ENCODE measurements around the gene PPP1R15B.

PPP1R15B gene

GRCh38 chr1:204420039-204421004 lies 8.7 kb upstream of the PPP1R15B start:
- DNase-seq (ENCODE audit: low spot score), result no peak

DNA sequence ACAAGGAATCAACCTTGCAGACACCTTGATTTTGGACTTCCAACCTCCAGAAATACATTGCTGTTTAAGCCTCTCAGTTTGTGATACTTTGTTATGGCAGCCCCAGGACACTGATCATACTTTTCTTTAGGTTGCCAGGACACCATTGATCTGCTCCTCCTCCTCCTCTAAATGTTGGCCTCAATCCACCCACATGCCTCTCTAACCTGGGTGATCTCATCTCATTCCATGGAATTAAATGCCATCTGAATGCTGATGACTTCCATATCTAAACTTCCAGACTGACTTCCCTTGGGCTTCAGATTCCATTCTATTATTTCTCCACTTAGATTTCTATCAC lies 7.4 kb upstream of the PPP1R15B start:
- DNase-seq (ENCODE audit: low spot score), result no peak

DNA sequence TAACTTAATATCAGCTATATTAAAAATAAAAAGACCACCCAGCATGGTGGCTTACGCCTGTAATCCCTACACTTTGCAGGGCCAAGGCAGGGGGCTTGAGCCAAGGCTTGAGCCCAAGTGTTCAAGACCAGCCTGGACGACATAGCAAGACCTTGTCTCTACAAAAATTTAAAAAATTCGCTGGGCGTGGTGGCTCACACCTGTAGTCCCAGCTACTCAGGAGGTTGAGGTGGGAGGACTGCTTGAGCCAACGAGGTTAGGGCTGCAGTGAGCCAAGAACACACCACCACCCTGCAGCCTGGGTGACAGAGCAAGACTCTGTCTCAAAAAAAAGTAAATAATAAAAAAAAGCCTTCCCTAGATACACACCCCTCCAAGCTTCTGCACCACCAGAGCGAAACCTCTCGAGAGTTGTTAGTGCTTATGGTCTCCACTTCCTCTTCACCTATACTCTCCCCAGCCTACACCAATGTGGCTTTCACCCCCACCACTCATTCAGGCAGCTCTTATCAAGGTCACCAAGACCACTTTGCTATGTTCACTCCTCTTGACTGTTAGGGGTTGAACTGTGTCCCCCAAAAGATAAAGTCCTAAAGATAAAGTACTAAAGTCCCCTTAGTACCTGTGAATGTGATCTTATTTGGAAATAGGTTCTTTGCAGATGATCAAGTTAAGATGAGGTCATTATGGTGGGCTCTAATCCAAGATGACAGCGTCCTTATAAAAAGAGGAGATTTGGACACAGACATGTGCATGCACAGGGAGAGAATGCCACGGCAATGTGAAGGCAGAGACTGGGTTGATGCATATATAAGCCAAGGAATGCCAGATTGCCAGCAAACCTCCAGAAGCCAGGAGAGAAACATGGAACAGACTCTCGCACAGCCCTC lies 6.8 kb upstream of the PPP1R15B start:
- DNase-seq (ENCODE audit: low spot score), result no peak

DNA sequence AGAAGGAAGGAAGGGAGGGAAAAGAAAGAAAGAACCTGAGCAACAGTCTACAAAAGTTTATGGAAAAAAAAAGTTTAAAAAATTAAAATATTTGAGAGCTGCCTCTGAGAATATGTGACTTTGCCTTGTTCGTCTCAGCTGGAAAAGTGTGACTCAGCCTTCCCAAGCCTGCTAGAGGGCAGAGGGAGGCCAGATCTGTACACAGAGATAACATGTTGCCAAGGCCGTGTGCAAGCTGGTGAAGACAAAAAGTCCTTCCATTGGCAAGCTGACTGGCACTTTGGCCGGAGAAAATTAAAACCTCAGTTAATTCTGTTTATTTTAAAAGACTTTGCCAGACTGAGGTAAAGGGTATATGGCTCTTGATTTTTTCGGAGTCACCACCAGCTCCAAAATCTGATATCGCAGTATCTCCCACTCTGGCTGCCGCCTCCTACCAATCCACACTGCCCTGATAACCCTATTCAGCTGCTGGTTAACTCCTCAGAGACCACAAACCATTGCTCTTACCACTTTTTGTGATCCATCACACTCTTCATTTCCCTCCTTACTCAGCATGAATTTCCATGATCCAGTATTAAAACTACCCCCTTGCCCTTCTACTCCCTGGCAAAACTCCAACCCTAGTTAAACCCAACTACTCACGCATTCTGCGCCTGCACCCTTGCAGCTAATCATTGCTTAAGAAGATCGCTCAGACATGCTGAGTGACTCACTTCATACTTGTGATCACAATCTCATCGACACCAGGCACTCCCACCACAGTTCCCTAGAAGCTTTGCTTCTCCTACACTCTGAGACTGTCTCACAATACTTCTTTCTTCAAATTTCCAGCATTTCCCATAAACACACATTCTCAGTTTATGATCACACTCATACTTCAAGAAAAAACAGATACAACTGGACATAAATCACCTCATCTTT lies 5.7 kb upstream of the PPP1R15B start:
- no peak for DNase-seq (ENCODE audit: low spot score)

DNA sequence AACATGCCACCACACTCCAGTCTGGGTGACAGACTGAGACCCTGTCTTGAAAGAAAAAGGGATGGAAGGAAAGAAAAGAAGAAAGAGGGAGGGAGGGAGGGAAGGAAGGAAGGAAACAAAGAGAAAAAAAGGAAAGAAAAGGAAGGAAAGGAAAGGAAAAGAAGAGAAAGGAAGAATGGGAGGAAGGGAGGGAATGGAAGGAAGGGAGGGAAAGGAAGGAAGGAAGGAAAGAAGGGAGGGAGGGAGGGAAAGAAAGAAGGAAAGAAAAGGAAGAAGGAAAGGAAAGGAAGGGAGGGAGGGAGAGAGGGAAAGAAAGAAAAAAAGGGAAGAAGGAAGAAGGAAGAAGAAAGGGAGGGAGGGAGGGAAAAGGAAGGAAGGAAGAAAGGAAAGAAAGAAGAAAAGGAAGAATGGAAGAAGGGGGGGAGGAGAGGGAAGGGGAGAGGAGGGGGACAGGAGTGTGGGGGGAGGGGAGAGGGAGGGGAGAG lies 5.0 kb upstream of the PPP1R15B start:
- DNase-seq (ENCODE audit: low spot score), result no peak

- no peak for DNase-seq (ENCODE audit: low spot score)
Observed at GRCh38 chr1:204415351-204415750, 3.7 kb upstream of the PPP1R15B start.

DNA sequence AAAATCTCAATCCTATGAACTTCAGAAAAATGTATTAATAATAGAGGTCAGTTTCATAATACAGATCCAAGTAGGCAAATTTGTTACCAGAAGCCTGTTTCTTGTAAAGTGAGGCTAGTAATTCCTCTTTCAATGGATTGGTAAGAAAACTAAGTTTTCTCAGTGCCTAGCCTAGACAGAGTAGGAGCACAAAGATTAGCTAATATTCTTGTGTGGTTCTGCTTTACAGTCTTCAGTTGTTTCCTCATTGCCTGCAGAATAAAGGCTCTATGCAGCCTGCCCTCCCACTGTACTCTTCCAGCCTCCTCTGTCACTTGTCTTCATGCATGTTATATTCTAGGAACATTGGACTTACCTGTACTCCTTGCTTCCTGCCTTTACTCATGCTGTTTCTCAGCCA lies 2.4 kb upstream of the PPP1R15B start:
- no peak for DNase-seq (ENCODE audit: low spot score)

DNA sequence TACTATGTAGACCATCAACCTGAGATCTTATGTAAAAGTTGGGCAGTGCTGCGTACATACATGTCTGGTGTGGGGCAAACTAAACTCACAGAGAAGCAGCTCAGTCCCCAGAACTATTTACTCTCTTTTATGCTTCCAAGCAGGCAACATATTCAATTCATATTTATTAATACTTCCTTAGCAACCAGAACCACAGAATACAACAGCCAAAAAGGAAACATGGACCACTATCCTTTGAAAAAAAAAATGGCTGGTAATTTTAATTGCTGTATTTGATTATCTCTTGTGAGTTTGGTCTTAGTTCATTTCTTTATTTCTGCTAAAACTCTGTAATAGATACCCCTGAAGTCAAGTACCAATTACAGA lies 1.5 kb upstream of the PPP1R15B start:
- no peak for DNase-seq (ENCODE audit: low spot score)

GRCh38 chr1:204410688-204411450 lies 748 bp downstream of the PPP1R15B start:
- peak; percentile 51 for DNase-seq (ENCODE audit: low spot score)

- no peak for DNase-seq (ENCODE audit: low spot score)
Observed at GRCh38 chr1:204409836-204410687, 1.6 kb downstream of the PPP1R15B start.

DNA sequence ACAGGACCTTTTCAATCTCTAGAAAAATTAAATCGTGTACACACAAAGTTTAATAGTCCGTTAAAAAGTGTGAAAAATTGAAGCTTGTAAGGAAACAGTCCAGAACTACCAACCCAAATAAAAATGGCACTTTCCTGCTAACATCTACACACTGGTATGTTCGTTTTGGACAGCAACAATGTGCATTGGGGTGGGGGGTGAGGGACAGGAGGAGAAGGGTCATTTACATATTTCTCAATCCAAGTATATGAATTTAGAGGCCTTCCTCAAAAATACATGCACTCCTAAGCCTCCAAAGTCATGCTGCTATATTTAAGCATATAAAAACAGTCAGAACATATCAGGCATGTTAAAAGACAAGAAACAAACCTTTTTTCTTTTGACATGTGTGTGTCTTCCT lies 2.5 kb downstream of the PPP1R15B start:
- DNase-seq (ENCODE audit: low spot score), result no peak

DNA sequence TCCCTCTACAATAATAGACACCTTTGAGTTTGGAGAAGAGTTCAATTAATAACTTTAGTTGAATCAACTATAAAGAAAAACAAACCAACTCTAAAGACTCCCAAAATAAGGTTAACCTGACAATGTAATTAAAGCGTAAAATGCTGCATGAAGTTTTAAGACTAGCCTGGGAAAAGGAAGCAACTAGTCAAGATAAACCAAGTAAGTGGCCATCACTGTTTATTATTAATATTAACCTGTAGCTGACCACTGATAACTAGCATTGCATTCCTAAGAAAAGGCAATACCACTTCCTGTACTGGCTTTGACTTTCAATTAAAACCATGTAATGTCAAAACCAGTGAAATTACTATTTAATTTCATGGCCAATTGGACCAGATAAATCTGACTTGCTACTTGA lies 3.0 kb downstream of the PPP1R15B start:
- no peak for DNase-seq (ENCODE audit: low spot score)

- DNase-seq (ENCODE audit: low spot score), result peak; percentile 85
Observed at GRCh38 chr1:204408074-204408507, 3.5 kb downstream of the PPP1R15B start.

- no peak for DNase-seq (ENCODE audit: low spot score)
Observed at GRCh38 chr1:204407295-204407971, 4.2 kb downstream of the PPP1R15B start.

GRCh38 chr1:204406621-204407020 lies 5.0 kb downstream of the PPP1R15B start:
- DNase-seq (ENCODE audit: low spot score), result no peak

- DNase-seq (ENCODE audit: low spot score), result peak; percentile 45
Observed at GRCh38 chr1:204405988-204406387, 5.6 kb downstream of the PPP1R15B start.

DNA sequence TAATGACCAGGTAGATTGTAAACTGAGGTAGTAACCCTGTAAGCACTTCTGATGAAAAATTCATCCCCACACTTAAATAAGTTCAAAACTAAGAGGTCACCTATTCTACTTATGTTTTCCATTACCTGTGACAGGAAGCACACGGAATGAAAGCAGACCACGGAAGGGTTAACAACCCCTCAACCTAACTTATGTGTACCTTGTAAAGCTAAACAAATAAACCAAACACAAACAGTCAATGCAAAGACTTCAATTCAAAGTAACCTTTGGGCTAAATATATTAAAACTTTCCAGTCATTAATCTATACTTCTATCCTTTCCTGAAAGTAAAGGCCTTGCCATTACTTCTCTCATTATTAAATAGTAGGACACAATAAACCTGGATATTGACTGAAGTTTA lies 7.0 kb downstream of the PPP1R15B start:
- DNase-seq (ENCODE audit: low spot score), result no peak

- DNase-seq (ENCODE audit: low spot score), result no peak
Observed at GRCh38 chr1:204402391-204402790, 9.2 kb downstream of the PPP1R15B start.

DNA sequence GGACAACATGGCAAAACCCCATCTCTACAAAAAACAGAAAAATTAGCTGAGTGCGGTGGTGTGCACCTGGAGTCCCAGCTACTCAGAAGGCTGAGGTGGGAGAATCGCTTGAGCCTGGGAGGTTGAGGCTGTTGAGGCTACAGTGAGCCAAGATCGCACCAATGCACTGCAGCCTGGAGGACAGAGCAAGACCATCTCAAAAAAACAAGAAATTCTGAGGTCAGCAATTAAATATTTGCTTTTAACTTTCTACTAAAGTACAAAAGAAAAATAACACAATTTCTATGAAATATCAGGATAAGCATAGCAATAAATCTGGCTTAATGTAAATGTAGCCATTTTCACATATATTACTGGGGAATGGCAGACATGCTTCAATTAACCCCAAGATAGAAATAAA lies 9.9 kb downstream of the PPP1R15B start:
- DNase-seq (ENCODE audit: low spot score), result no peak
